ENCODE results near the gene HLA-DPB1.

HLA-DPB1 gene

GRCh38 chr6:33070909-33071308 lies 4.9 kb upstream of the HLA-DPB1 start:
- DNase-seq, result no peak

DNA sequence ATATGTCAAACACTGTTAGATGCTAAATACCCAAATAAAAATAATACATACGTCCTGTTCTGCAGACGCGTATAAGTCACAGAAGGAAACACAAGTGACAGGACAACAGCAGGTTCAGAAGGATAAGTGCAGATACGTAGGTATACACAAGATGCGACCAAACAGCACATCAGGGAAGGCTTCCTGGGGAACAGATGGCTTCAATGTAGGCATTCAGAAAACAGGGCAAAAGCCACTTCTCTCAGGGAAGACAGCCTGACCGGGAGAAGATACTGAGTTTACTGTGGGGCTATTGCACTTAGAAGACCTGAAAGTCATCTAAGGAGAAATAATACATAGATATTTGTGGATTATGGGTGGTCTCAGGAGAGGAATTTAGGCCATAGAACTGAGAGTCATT lies 4.2 kb upstream of the HLA-DPB1 start:
- no peak for DNase-seq

DNA sequence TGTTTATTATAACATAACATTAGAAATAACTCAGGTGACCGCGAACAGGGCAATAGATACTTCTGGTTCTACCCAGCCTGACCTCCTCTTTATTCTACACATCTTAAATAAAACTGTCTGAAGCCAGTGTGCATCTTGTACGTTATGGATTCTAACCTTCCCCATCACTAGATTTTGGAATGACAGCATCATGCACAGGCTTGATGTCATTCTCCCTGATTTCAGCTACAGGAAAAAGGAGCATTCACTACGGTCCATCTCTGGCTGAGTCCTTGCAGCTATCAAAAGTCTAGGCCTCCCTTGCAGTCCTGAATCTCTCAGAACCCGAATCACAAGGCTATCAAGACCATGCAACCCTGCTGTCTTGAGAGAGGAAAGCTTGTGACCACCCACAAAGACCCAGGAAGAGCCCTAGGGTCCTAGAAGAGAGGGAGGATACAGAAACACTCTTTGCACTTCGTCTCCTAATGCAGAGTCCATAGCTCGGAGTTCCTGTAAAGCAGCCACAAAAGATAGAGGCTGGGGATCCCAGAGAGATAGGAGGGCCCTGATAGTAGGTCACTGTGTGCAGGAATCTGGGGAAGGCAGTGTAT lies 3.2 kb upstream of the HLA-DPB1 start:
- DNase-seq, result no peak

DNA sequence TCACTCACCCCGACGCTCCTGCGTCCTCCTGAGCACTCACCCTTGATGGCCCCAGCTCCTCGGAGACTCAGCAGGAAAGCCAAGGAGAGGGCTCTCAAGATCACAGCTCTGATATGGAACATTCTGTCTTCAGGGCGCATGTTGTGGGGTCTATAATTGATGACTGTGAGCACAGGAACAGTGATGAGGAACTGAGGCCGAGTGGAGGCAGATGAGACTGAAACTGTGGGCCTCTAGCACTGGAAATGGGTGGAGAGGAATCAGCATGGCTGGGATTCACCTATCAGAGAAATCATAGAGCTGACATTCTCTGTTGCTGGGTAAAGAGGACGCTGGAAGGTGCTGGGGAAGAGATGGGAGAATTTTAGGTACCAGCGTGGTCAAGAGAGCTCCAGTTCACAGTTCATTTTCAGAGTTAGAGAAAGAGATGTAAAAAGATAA lies 2.3 kb upstream of the HLA-DPB1 start, which contains the start of gene HLA-DPA1:
Gene HLA-DPA1 (minus strand): TSS at position 219 of the 441 bp plus-strand sequence.
- DNase-seq, result peak in 12 of 51 donors; percentile 7 to 37 (median 18)

- DNase-seq, result no peak
Observed at GRCh38 chr6:33075208-33075567, 602 bp upstream of the HLA-DPB1 start.

DNA sequence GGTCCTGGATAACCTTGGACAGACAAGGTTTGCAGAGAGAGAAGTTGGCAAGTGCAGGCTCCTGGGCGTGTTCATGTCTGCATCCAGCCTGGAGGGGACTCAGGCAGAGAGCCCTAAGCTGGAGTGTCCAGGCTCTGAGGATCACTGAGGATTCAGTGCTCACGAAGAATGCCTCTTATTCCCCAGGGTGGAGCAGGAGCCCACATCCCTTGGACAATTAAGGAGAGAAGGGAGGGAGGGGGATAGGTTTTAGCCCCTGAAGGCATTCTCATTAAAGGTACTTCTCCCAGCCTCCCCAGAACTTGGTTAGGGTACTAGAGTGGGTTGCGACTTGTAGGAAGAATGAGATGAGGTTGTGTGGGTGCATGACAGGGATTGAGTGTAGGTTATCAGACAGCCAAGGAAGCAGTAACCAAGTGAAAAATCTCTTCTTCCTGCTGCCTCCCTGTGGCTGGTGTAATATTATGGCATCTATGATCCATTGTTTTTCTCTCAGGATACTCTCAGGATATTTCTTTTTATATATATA lies 680 bp downstream of the HLA-DPB1 start:
- DNase-seq, result no peak

DNA sequence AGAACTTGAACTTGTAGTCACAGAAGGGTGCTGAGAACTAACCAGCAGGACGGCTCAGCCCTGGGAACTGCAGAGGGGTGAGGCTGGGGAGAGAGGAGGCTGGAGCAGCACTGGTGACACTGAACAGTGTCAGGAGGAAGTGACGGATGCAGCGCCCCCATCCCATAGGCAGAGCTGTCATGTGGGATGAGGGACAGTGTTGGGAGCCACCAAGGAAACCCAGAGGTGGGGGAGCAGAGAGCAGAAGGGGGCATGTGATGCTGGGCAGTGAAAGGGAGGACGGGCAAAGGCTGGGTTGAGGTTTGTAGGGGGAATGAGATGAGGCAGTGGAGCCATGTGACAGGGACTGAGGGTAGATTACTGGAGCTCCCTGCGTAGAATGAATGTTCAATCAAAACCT lies 2.1 kb downstream of the HLA-DPB1 start:
- DNase-seq, result no peak

DNA sequence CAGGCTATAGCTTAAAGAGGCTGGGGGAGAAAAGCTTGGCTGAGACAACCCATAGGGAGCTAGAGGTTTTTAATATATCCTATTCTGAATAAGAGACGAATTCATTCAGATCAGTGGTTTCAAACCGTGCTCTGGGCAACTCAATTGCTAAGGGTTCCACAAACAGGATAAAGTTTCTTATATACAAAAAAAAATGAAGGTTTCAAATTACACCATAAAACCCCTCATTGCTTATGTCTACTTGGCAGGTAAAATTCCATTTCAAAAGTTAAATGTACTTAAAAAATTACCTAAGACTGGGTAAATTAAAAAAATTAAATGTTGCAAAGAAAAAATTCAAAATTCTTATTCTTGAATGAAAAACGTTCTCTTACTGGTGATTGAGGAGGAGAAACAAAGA lies 2.7 kb downstream of the HLA-DPB1 start:
- no peak for DNase-seq

DNA sequence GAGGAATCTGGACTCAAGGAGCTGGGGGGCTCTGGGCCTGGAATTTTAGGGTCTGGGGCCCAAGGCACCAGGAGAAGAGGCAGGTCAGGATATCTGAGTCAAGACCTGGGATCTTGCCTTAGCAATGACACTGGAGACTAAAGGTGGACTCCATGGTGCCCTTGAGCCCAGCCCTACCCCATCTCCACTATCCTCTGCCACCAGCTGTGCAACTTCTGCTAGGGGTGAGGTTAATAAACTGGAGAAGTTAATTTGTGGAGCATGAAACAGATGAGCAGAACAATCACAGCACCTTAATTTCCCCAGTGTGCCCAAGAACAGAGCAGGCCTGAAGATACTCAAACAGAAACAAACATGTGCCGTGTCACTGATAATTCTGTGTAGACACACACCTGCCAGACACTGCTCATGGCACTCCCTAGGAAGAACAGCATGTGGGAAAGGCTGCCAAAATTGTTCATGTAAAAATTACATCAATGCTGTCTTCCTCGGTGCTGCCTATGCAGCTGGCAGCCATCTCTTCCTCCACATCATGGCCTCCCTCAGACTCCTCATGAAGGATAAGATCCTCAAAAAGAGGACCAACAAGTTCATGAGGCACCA lies 3.2 kb downstream of the HLA-DPB1 start:
- DNase-seq, result no peak

GRCh38 chr6:33079580-33079979 lies 3.8 kb downstream of the HLA-DPB1 start:
- no peak for DNase-seq

GRCh38 chr6:33080127-33081089 lies 4.6 kb downstream of the HLA-DPB1 start:
- peak in 35 of 51 donors; percentile 9 to 71 (median 43) for DNase-seq

DNA sequence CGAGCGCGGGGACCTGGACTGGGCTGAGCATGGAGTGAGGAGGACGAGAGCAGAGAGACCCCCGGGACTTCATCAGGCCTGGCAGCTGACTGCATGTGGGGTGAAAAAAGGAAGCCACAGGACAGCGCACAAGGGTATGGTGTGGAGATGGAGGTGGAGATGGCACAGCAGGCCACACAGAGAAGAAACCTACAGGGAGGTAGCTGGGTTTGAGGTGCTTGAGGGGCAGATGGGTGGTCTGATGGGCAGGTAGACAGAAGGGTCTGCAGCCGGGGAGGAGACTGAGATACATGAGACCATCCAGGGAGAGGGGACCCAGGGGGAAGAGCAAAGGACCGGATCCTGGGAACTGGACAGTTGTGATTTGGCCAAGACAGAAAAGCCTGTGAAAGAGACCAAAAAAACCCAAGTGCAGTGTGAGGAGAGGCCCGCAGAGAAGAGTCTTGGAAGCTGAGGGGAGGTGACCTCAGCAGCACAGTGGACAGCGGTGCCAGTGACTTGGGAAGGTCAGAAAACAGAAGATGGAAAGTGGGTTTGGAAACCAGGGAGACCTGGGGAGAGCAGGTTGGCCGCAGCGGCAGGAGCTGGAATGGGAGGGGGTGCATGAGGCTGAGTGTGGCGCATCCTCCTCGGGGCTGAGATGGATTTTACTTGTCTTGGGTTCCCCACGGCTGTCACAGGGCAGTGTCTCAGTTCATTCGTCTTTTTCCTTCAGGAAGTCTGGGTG lies 5.5 kb downstream of the HLA-DPB1 start:
- DNase-seq, result no peak

DNA sequence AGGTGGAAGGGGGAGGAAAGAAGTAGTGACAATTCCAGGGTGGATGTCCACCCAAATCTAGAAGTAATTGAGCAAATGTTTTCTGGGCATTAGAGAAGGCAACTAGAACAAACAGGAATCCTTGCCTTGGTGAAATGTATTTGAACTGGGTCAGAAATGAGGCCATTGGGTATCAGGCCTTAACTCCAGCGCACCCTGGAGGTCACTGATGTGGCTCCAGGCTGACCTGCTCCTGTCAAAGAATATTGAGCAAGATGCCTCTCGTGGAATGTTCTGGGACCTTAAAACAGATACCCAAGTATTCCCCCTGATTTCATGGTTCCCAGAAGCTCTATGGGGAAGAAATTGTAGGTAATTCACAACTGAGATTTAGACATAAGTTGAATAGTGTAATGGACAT lies 6.9 kb downstream of the HLA-DPB1 start:
- DNase-seq, result peak in 7 of 51 donors; percentile 17 to 71 (median 26)

DNA sequence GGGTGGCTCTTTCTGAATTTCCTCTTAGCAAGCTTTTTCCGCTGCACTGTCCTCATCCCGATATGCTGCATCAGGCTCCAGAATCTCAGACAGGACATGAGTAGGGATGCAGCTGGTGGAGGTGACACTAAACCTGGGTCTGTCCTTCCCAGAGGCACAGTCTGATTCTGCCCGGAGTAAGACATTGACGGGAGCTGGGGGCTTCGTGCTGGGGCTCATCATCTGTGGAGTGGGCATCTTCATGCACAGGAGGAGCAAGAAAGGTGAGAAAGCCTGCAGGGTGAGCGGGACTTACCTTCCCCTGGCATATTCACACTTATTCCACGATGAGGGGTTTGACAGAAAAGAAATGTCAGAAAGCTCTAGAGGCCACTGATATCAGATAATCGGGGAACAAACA lies 9.8 kb downstream of the HLA-DPB1 start:
- no peak for DNase-seq

DNA sequence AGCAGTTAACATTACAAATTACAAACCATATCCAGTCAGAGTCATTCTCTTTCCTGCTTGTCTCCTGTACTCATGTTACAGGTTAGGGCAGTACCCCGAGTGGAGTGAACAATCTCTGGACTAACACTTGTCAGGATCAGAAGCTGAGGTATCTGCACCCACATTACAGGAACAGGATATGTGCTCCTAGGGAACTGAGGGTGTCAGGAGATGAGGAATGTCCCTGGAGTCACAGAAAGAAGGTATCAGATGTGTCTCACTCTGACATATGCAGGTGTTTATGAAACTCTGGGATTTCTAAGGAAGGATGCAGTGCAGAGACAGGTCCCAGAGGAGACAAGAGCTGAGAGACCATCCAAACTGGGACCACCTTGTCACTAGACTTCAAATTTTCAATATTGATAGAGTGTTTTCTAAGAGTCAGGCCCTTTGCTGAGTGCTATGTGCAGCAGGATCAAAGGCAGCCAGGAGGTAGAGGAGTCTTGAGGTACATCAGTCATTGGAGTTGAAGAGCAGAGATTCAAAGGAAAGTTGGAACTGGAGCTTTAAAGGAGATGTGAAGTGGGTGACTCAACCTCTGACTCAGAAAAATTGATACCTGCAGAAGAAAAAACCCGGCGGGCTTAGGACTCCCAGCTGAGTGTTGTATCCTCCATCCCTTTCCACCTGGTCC lies 12.6 kb downstream of the HLA-DPB1 start:
- DNase-seq, result no peak

GRCh38 chr6:33088931-33089620 lies 13.3 kb downstream of the HLA-DPB1 start:
- no peak for DNase-seq

DNA sequence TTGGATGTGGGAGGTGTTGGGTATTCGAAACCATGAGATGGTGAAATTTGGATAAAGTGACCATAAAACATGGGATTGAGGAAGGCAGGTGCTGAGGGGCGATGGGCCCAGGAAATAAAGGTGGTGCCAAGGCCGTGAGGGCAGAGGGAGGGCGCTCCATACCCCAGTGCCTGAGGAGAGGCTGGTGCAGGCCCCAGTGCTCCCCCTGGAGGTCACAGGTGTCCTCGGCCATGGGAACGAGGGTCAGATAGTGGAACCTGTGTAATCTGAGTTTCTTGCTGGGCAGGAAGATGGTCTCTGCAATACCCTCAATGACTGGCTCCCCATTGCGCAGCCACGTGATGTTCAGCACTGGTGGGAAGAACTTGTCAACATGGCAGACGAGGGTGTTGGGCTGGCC lies 16.2 kb downstream of the HLA-DPB1 start:
- no peak for DNase-seq

DNA sequence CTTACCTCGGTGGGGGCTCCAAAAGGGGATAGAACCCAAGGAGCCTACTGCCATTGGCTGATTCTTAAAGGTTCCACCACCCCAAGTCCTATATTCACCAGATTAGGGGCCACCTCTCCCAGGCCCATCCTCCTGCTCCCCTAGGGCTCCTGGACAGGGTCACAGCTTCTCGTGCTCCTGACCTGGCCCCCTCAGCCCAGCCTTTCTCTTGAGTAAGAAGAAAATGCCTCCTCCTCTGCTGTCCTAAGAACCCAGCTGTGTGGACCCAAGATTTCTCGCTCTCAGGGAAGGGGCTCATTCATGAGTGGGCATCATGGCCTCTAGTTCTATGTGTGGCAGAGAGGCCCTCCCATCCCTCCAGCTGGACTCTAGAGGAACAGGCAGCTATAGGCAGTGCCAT lies 16.6 kb downstream of the HLA-DPB1 start:
- no peak for DNase-seq

DNA sequence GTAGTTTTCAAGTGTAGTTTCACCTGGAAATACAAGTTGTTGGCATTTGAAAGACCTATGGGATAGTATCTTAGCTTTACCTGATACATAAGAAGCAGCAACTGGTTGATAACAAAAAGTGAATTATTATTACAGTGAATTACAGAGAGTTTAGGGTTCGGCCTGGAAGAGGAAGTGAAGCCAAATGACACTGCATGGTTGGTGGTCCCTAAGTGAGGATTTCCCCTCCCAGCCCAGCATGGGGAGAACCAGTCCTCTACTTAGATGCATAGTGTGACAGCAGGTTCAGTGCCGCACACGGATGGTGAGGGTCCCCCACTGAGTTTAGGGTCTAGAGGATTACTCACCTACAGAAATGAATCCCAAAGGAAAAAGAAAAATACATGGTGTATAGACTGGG lies 18.1 kb downstream of the HLA-DPB1 start:
- DNase-seq, result no peak

GRCh38 chr6:33095681-33096080 lies 19.9 kb downstream of the HLA-DPB1 start:
- no peak for DNase-seq
